B cell (primary cell): ENCODE measurements around the gene PPP1R27.

Experiments used
- EZH2 ChIP-seq: IDR thresholded peaks from 2 replicates; pipeline ENCODE4 v1.6.1; 2012; ENCODE audit warnings: borderline replicate concordance, low read depth, mild to moderate bottlenecking, moderate library complexity, low read length; ENCODE audit not compliant: insufficient read depth, poor library complexity, severe bottlenecking
- TF ChIP-seq, protein P1 (sequence below): fragments of 200-600 bp; IDR thresholded peaks from one replicate; pipeline ENCODE4 v1.8.0; 2022; ENCODE audit warnings: antibody characterized with exemption, mild to moderate bottlenecking

GRCh38 chr17:81870131-81870980 lies 35.5 kb upstream of the PPP1R27 start:
- TF ChIP-seq, protein P1, sequence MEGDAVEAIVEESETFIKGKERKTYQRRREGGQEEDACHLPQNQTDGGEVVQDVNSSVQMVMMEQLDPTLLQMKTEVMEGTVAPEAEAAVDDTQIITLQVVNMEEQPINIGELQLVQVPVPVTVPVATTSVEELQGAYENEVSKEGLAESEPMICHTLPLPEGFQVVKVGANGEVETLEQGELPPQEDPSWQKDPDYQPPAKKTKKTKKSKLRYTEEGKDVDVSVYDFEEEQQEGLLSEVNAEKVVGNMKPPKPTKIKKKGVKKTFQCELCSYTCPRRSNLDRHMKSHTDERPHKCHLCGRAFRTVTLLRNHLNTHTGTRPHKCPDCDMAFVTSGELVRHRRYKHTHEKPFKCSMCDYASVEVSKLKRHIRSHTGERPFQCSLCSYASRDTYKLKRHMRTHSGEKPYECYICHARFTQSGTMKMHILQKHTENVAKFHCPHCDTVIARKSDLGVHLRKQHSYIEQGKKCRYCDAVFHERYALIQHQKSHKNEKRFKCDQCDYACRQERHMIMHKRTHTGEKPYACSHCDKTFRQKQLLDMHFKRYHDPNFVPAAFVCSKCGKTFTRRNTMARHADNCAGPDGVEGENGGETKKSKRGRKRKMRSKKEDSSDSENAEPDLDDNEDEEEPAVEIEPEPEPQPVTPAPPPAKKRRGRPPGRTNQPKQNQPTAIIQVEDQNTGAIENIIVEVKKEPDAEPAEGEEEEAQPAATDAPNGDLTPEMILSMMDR, result no peak
- TF ChIP-seq EZH2, result no peak
